Memory B cell (primary cell): ENCODE data around the gene TSHZ3.

Experiments used
- ATAC-seq: fragments of 150-1000 bp; cut with Tn5 transposase; 2 replicates; pipeline ENCODE4 v1.10.0; 2021; ENCODE audit warnings: low read depth, mild to moderate bottlenecking, moderate library complexity
- DNase-seq, 2 donors: peaks; one replicate each; pipeline ENCODE4 v3.0.0; 2022; ENCODE audit warnings: low spot score in 2 of 2
- H3K27ac Mint-ChIP-seq: one replicate; pipeline ENCODE4 v1.8.0; 2022; ENCODE audit warnings: mild to moderate bottlenecking, moderate library complexity, mixed read lengths
- H3K27me3 Mint-ChIP-seq: one replicate; pipeline ENCODE4 v1.8.0; 2022; ENCODE audit warnings: mixed read lengths
- H3K36me3 Mint-ChIP-seq: one replicate; pipeline ENCODE4 v1.8.0; 2022; ENCODE audit warnings: mild to moderate bottlenecking, mixed read lengths
- H3K4me1 Mint-ChIP-seq: one replicate; pipeline ENCODE4 v1.8.0; 2022; ENCODE audit warnings: mixed read lengths
- H3K4me3 Mint-ChIP-seq: one replicate; pipeline ENCODE4 v1.8.0; 2022; ENCODE audit warnings: mild to moderate bottlenecking, moderate library complexity, mixed read lengths
- H3K9me3 Mint-ChIP-seq: one replicate; pipeline ENCODE4 v1.8.0; 2022; ENCODE audit warnings: mixed read lengths

Gene TSHZ3

DNA sequence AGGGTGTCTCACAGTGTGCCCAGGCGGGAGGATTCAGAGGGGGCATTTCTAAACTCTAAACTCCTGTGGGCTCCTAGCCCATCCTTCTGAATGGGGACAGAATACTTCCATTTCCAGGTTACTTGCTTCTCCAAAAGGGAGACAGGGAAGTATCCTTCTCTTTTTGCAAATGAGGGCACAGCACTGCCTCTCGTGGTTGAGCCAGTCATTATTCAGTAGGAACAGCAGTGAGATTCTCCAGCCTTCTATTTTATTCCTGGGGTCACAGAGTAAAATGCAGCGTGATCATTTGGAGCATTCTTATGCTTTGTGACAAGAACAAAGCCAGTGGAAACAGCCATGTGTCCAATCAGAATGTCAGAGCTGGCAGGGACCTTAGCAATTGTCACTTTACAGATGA is 15.7 kb upstream of the TSHZ3 start:
- no peaks in the 10 kb centered on the region for H3K36me3 Mint-ChIP-seq
- no peak overlapping the region for H3K4me3 Mint-ChIP-seq
- ATAC-seq (no peak), DNase-seq (no peak)
- H3K27me3 Mint-ChIP-seq, result no peaks in the 10 kb centered on the region
- H3K4me1 Mint-ChIP-seq, result no peaks in the 10 kb centered on the region
- H3K9me3 Mint-ChIP-seq, result no peaks in the 10 kb centered on the region
- no peak overlapping the region for H3K27ac Mint-ChIP-seq

DNA sequence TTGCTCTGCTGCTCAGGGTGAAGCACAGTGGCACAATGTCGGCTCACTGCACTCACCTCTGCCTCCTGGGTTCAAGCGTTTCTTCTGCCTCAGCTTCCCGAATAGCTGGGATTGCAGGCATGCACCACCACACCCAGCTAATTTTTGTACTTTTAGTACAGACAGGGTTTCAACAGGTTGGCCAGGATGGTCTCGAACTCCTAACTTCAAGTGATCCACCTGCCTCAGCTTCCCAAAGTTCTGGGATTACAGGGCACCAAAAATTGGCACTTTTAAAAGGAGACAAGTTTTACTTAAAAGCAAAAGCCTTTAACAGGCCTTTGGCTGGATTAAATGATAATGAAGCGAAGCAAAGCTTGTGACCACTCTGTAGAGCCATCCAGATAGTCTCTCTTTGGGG is 12.5 kb upstream of the TSHZ3 start:
- H3K27ac Mint-ChIP-seq, result no peak overlapping the region
- no peaks in the 10 kb centered on the region for H3K9me3 Mint-ChIP-seq
- no peaks in the 10 kb centered on the region for H3K4me1 Mint-ChIP-seq
- no peak overlapping the region for H3K4me3 Mint-ChIP-seq
- peaks cover 6% of the 10 kb centered on the region for H3K27me3 Mint-ChIP-seq
- ATAC-seq (no peak), DNase-seq (no peak)
- H3K36me3 Mint-ChIP-seq, result no peaks in the 10 kb centered on the region

DNA sequence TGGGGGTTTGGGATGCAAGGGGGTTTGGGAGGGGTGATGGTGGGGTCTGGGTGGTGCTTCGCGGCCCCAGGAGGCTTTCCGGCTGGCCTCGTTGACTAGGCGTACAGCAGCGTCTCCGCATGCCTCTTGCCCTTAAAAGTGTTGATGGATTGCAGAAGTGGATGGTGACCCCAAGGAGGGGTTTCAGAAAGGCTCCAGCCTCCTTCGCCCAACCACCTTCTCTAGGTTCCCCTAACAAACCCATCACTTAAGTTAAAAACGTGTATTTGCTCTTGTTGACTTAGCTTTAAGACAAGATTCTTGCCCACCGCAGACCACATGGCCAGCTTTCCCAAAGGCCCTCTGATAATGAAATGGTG is 8.1 kb upstream of the TSHZ3 start:
- H3K9me3 Mint-ChIP-seq, result no peaks in the 10 kb centered on the region
- ATAC-seq, result no peak
- peaks cover 2% of the 10 kb centered on the region for H3K36me3 Mint-ChIP-seq
- H3K27ac Mint-ChIP-seq, result no peak overlapping the region
- H3K4me1 Mint-ChIP-seq, result no peaks in the 10 kb centered on the region
- DNase-seq, result no peak
- peaks cover 18% of the 10 kb centered on the region for H3K27me3 Mint-ChIP-seq
- H3K4me3 Mint-ChIP-seq, result no peak overlapping the region

DNA sequence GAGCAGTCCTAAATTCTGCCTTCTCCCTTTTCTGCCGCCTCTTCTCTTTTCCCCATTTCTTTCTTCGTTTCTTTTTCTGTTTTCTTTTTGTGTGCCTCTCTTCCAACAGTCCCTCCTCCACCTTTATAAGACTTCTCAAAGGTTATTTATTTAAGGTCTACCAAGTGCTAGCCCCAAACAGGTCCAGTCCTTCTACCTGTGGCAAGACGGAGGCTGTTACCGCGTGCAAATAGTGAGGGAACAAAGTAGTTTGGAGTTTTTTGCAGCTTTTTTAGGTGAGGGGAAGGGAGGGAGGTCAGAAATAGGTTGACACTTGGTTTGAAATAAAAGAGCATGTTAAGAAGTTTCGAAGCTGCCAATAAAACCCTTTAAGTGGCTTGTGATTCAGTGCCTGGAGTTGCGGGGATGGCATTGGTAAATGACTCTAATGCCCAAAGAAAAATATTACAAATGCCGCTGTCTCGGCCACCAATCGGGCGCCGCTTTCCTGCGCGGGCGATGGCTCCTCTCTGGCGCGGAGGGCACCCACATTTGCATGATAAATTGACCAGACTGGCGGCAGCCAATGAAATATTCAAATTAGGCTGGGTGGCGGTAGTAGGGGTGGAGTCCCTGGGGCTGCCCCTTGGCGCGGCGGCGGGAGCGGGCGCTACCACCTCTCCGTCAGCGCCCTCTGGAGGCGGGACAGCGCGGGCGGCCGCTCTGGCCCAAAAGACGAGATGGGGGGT is 7.5 kb upstream of the TSHZ3 start:
- no peaks in the 10 kb centered on the region for H3K9me3 Mint-ChIP-seq
- H3K36me3 Mint-ChIP-seq, result peaks cover 2% of the 10 kb centered on the region
- no peaks in the 10 kb centered on the region for H3K4me1 Mint-ChIP-seq
- H3K4me3 Mint-ChIP-seq, result no peak overlapping the region
- DNase-seq, result no peak
- ATAC-seq, result no peak
- no peak overlapping the region for H3K27ac Mint-ChIP-seq
- peaks cover 23% of the 10 kb centered on the region for H3K27me3 Mint-ChIP-seq

DNA sequence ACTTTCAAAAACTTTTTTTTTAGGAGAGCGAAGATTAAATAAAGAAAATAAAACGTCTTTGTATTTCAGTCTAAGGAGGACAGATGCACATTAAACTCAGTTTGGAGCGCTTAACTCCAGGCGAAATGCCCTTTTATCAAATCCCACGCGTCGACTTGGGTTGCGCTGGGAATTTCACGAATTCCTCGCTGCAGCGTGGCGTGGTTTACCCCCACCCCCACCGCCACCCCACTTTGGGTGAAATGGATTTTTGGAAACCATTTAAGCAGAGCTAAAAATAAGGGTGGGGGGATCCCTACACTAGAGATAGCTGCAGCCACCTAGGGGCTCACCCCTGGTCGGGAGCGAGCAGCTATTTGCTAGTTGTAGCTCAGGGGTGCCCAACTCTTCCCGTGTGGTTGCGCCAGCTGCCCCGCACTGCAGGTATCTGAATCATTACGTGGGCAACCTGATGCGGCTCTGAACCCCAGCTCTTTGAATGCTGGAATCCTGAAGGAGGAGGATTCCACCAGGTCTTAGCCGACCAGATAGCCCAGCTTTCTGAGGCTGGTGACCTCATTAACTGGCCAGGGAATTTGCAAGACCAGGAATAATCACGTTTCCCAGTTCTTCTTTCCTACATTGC is 6.5 kb upstream of the TSHZ3 start:
- peaks cover 4% of the 10 kb centered on the region for H3K36me3 Mint-ChIP-seq
- DNase-seq, result no peak
- H3K27ac Mint-ChIP-seq, result no peak overlapping the region
- H3K4me1 Mint-ChIP-seq, result peaks cover 3% of the 10 kb centered on the region
- peaks cover 2% of the 10 kb centered on the region for H3K9me3 Mint-ChIP-seq
- no peak overlapping the region for H3K4me3 Mint-ChIP-seq
- no peak for ATAC-seq
- peaks cover 25% of the 10 kb centered on the region for H3K27me3 Mint-ChIP-seq

DNA sequence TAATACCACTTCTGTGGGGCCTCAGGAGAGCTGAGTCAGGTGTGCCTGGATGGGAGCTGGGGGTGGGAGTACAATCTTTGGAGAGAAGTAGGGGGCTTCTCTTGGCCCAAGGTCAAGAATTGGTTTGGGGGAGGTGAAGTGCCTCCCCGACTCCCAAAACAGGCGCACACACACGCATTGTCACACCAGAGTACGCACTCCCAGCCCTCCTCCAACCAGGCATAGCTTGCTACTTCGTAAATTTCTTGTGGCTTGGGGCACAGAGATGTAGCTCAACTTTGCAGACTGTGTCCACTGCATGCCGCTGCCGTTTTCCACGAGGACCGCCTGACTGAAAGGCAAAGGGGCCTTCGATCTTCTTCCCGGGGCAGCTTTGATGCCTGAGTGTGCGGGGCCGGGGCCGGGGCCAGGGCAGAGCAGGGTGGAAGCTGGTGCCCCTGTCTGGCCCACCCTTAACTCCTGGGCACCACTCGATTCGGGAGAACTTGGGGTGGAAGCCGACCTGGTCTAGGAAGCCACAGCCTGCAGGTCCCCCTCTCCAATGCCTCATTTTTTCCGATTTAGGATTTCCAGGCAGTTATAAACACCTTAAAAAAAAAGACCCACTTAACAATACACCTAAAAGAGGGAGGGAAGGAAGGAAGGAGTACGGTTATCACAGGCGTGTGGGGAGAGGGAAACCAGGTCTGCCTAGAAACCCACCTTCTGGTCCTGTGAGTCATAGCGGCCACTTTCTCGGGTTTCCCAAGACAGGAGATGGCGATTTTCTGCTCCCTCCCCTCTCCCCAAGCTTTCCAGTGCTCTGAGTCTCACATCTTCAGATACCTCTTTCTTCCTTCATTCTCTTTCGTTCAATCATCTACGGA is 5.8 kb upstream of the TSHZ3 start:
- Mint-ChIP-seq H3K27ac (no peak overlapping the region), H3K4me1 (peaks cover 3% of the 10 kb centered on the region), H3K4me3 (no peak overlapping the region), H3K36me3 (peaks cover 4% of the 10 kb centered on the region), H3K9me3 (peaks cover 2% of the 10 kb centered on the region), H3K27me3 (peaks cover 25% of the 10 kb centered on the region)
- DNase-seq (no peak), ATAC-seq (no peak)

DNA sequence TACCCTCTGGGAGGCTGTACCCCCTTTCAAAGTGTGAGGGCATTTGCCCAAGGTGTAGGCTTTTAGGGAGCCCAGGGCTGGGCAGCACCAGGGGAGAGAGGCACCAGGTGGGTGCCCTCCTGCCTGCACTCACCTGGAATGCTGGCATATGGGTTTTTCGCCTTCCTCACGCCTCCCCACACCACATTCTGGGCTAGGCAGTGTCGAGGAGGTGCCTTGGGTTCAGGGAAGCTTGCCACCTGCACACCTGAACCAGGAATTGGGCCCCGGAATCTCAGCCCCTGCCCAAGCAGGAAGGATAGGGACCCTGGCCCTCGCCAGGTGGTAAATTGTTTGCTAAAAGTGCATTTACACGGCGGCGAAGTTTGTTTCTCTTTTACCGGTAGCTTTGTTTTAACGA is 5.1 kb upstream of the TSHZ3 start:
- Mint-ChIP-seq H3K36me3 (peaks cover 4% of the 10 kb centered on the region), H3K27me3 (peaks cover 25% of the 10 kb centered on the region)

DNA sequence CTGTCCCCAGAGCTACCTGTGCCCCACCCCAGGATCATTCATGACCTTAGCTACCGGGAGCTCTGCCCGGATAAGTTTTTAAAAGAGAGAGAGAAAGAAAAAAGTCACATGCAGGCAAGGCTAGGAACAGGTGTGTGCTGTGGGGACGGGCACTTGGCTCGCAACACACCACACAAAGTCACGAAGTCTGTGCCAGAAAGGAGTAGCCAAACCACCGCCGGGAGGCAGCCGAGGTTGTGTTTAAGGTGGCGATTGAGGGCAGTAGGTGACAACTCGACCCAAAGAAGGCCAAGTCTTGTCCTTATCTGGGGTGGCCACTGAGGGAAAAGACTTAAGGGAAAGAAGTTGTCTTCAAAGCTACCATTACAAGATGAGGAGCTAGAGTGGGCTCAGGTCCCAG is 4.6 kb upstream of the TSHZ3 start:
- Mint-ChIP-seq H3K36me3 (peaks cover 4% of the 10 kb centered on the region), H3K9me3 (peaks cover 2% of the 10 kb centered on the region), H3K27me3 (peaks cover 24% of the 10 kb centered on the region), H3K4me1 (peaks cover 3% of the 10 kb centered on the region), H3K27ac (no peak overlapping the region), H3K4me3 (no peak overlapping the region)
- DNase-seq (no peak), ATAC-seq (no peak)

More for the DNA sequence above, 5.1 kb upstream of the TSHZ3 start:
- DNase-seq (no peak), ATAC-seq (no peak)
- H3K27ac Mint-ChIP-seq, result no peak overlapping the region
- no peak overlapping the region for H3K4me3 Mint-ChIP-seq
- H3K4me1 Mint-ChIP-seq, result peaks cover 3% of the 10 kb centered on the region
- peaks cover 2% of the 10 kb centered on the region for H3K9me3 Mint-ChIP-seq

DNA sequence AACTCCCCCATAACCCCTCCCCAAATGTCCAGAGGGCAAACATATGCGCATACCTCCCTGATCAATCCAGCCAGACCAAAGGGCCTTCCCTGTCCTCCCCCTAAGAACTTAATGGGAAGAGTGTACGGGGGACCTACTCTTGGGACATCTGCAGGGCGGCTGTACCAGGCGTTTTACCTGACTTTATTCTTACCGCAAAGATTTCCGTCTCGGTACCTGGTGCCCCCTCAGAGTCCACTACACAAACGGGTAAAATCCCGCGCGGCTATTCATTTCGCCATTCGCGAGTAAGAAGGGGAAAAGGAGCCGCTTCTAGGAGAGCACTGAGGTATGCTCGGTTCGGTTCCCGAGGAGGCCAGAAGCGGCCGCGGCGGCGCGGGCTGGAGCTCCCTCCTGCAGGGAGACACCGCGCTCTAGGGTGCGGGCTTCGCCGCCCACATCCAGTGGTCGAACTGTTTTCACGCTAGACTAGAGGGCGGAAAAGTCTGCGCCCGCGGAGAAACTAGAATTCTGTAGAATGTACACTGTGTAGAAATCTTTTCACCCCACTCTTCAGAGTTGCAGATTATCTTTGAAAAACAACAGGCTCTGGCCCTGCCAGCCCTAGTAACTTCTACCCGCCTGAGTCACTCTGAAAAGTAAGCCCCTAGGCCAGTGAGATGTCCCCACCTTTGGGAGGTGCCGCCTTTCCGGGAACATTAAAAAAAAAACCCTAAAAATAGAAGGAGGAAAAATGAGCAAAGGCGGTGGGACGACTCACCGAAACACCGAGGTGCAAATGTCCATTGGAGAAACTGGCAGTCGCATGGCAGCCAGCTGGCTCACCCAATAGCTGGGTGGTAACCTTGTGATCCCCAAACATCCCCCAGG is 3.8 kb upstream of the TSHZ3 start:
- Mint-ChIP-seq H3K36me3 (peaks cover 4% of the 10 kb centered on the region), H3K4me1 (peaks cover 3% of the 10 kb centered on the region), H3K9me3 (peaks cover 2% of the 10 kb centered on the region), H3K27ac (no peak overlapping the region), H3K4me3 (no peak overlapping the region), H3K27me3 (peaks cover 28% of the 10 kb centered on the region)
- DNase-seq, result no peak
- ATAC-seq, result no peak

DNA sequence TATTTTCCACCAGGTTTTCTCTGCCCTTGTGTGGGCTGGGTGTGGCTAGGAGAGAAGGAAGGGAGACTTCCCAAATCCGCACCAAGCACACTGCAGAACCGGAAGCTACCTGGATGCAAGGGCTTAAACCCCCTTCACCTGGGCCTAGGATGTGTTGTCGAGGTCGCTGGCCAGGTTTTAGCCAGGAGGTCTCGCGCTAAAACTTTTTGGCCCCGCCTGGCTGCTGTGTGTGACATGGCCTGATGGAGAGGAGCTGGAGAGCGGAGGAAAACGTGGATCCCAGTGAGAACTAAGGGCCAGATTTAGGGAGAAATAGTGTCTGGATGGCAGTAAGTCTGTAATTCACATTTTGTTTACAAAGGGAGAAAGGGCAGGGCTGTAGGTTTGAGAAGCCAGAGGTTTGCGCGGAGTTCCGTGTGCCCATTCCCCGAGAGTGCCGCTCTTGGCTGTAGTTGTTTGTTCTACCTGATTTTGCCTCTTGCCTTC is 3.1 kb upstream of the TSHZ3 start:
- H3K4me1 Mint-ChIP-seq, result peaks cover 3% of the 10 kb centered on the region
- no peak overlapping the region for H3K4me3 Mint-ChIP-seq
- peaks cover 2% of the 10 kb centered on the region for H3K9me3 Mint-ChIP-seq
- H3K27ac Mint-ChIP-seq, result no peak overlapping the region
- peaks cover 4% of the 10 kb centered on the region for H3K36me3 Mint-ChIP-seq
- DNase-seq (no peak), ATAC-seq (no peak)
- peaks cover 26% of the 10 kb centered on the region for H3K27me3 Mint-ChIP-seq

DNA sequence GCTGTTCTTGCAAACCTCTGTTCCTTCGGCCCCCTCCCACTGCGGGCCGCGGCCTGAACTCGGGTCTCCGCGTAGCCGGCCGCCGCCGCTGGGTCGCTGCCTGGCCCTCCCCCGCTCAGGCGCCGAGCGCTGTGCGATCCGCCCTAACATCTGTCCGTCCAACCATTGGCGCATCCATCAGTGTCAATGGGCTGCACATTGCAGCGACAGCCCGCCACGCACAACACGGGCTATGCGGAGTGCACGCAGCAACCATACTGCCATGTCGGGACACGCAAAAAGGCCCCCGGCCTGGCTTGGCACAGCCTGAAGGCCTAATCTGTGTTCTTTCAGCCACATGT is 2.6 kb upstream of the TSHZ3 start:
- Mint-ChIP-seq H3K4me3 (peak overlapping the region; percentile 58), H3K36me3 (peaks cover 4% of the 10 kb centered on the region), H3K27ac (no peak overlapping the region), H3K4me1 (peaks cover 3% of the 10 kb centered on the region), H3K9me3 (peaks cover 2% of the 10 kb centered on the region), H3K27me3 (peaks cover 25% of the 10 kb centered on the region)
- DNase-seq, result no peak
- ATAC-seq, result no peak

DNA sequence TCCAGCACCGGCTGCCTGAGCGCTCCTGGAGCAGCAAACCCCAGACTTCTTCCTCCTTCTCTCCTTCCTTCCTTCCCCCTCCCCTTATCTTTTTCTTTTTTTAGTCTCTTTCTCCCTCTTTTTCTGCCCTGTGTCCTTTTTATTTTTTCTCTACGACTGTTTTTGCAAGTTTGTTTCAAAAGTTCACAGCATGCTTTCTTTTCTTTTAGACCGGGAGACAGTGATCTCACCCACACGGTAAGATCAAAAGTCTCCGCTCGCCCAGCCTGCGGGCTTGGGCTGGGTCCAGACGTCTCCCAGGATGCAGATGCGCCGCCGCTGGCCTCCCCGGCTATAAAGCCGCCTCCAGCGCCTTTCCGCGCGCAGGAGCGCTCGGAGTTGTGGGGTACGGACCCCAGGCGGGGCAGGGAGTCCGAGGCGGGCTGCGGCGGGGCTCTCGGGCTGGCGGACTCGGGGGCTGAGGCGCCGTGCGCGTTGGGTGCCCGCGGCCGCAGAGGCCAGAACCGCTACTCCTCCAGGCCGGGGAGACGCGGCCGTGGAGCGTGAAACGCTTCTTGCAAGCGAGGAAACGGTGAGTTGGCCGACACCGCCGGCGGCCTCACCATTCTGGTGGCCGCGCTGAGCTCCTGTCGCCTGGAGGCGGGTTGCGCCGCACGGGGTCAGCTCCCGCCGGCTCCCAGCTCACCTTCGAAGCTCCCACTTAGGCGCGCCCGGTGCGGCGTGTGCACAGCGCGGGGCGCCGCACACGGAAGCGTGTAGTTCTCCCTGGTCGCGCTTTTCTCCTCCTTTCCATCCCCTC is 2.0 kb upstream of the TSHZ3 start:
- Mint-ChIP-seq H3K27me3 (peaks cover 26% of the 10 kb centered on the region), H3K27ac (no peak overlapping the region), H3K4me3 (peak overlapping the region; percentile 93), H3K9me3 (peaks cover 2% of the 10 kb centered on the region), H3K4me1 (peaks cover 3% of the 10 kb centered on the region), H3K36me3 (peaks cover 2% of the 10 kb centered on the region)
- ATAC-seq (no peak), DNase-seq (no peak)

DNA sequence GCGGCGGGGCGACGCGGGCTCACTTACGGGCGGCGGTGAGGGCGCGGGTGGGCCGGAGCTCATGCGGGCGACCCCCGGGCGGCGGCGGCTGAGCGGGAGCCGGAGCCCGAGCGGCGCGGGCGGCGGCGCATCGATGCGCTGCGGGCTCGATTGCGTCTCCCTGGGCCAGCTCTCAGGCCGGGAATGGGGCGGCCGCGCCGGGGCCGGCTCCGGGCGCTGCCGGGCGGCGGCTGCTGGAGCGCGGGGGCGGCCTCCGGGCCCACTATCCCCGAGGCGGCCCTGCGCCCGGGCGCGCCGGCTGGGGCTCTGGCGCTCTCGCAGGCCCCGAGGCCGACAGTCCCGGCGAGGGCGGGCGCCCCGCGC is 1.4 kb upstream of the TSHZ3 start:
- Mint-ChIP-seq H3K4me1 (peaks cover 3% of the 10 kb centered on the region), H3K4me3 (peak overlapping the region; percentile 93), H3K27me3 (peaks cover 26% of the 10 kb centered on the region), H3K9me3 (peaks cover 2% of the 10 kb centered on the region), H3K27ac (no peak overlapping the region), H3K36me3 (peaks cover 2% of the 10 kb centered on the region)
- DNase-seq (no peak), ATAC-seq (no peak)
